H1 (cell line): ENCODE measurements around the gene OPHN1. TPM values are rescaled to one million over a fixed set of nuclear protein-coding genes. Genes with fewer than 3 reads are reported as not detected.
A peak's percentile ranks its signal among the peaks of the same experiment; 100 is the strongest.

ENCODE experiments used
- CTCF ChIA-PET: fragments of 300-600 bp; sonication (Branson Sonifier 250); formaldehyde crosslinking; loops from one replicate; lab custom pipeline; 2021; ENCODE audit not compliant: partially characterized antibody; lab: Charles Lee
- POLR2A ChIA-PET: fragments of 300-600 bp; sonication (Branson Sonifier 250); formaldehyde crosslinking; loops from one replicate; lab custom pipeline; 2021; ENCODE audit warnings: inconsistent platforms; ENCODE audit not compliant: partially characterized antibody; lab: Charles Lee
- DNase-seq, 2 experiments: peaks; one replicate each; pipeline versions ENCODE4 v3.0.0 to v3.0.0-alpha.2; 2010 to 2022; ENCODE audit warnings: low spot score in 2 of 2, low read depth in 1 of 2, mixed read lengths in 1 of 2
- FAIRE-seq: peaks from 2 replicates; lab custom pipeline; 2011; peaks lifted over from hg19 to GRCh38; lab: Jason Lieb, UNC
- H2AFZ ChIP-seq: 2 replicates; pipeline ENCODE4 v1.8.1; 2012; ENCODE audit warnings: low read length, inconsistent platforms
- H2AK5ac ChIP-seq: 2 replicates; pipeline ENCODE4 v1.6.1; 2013; ENCODE audit warnings: low read depth, low read length
- H2BK120ac ChIP-seq: replicated peaks from 2 replicates; pipeline ENCODE3; 2013; ENCODE audit warnings: low read depth, low read length, inconsistent platforms
- H2BK12ac ChIP-seq: 2 replicates; pipeline ENCODE4 v1.6.1; 2013; ENCODE audit warnings: low read depth, low read length
- H2BK15ac ChIP-seq: 2 replicates; pipeline ENCODE4 v1.6.1; 2013; ENCODE audit warnings: low read length
- H2BK20ac ChIP-seq: 2 replicates; pipeline ENCODE4 v1.6.1; 2013; ENCODE audit warnings: low read length
- H2BK5ac ChIP-seq: 2 replicates; pipeline ENCODE4 v1.6.1; 2013; ENCODE audit warnings: low read depth, low read length
- H3K14ac ChIP-seq: 2 replicates; pipeline ENCODE4 v1.6.1; 2013; ENCODE audit warnings: inconsistent platforms; ENCODE audit not compliant: insufficient read length
- H3K18ac ChIP-seq: 2 replicates; pipeline ENCODE4 v1.6.1; 2013; ENCODE audit warnings: low read length; ENCODE audit errors: extremely low read depth
- H3K23ac ChIP-seq: 2 replicates; pipeline ENCODE4 v1.6.1; 2013; ENCODE audit warnings: inconsistent platforms; ENCODE audit not compliant: insufficient read length
- H3K23me2 ChIP-seq: 2 replicates; pipeline ENCODE4 v1.6.1; 2013; ENCODE audit warnings: low read depth, low read length
- H3K27ac ChIP-seq: 2 replicates; pipeline ENCODE4 v1.6.1; 2011; ENCODE audit warnings: low read depth, low read length, inconsistent platforms
- H3K27me3 ChIP-seq, 4 experiments: replicated peaks in 1 of 4; 1 replicate in 1 of 4; 2 replicates in 3 of 4; pipeline versions ENCODE4 v1.6.1 to v1.8.1; 2011 to 2013; ENCODE audit warnings: low read length in 3 of 4, mild to moderate bottlenecking in 3 of 4, inconsistent platforms in 2 of 4, mixed read lengths in 2 of 4, moderate library complexity in 1 of 4; ENCODE audit not compliant: control insufficient read depth in 3 of 4, insufficient read depth in 3 of 4; ENCODE audit errors: extremely low read depth in 1 of 4
- H3K36me3 ChIP-seq, 4 experiments: 2 replicates each; pipeline versions ENCODE4 v1.6.1 to v1.8.1; 2011 to 2013; ENCODE audit warnings: mild to moderate bottlenecking in 4 of 4, low read length in 3 of 4, moderate library complexity in 2 of 4, control low read depth in 1 of 4, inconsistent platforms in 1 of 4; ENCODE audit not compliant: insufficient read depth in 4 of 4, control insufficient read depth in 2 of 4
- H3K4ac ChIP-seq: replicated peaks from 2 replicates; pipeline ENCODE3; 2013; ENCODE audit warnings: low read length, low read depth, mixed read lengths, inconsistent platforms; ENCODE audit not compliant: insufficient read length
- H3K4me1 ChIP-seq, 4 experiments: replicated peaks in 1 of 4; 1 replicate in 1 of 4; 2 replicates in 3 of 4; pipeline versions ENCODE4 v1.6.1 to v1.8.1; 2011 to 2013; ENCODE audit warnings: low read length in 3 of 4, inconsistent platforms in 2 of 4, mixed read lengths in 1 of 4; ENCODE audit not compliant: insufficient read depth in 4 of 4, control insufficient read depth in 3 of 4
- H3K4me2 ChIP-seq, 2 experiments: 2 replicates each; pipeline versions ENCODE4 v1.6.1 to v1.8.1; 2011 to 2013; ENCODE audit warnings: low read depth in 2 of 2, low read length in 2 of 2, control low read depth in 1 of 2, inconsistent platforms in 1 of 2, mild to moderate bottlenecking in 1 of 2; ENCODE audit not compliant: insufficient read depth in 1 of 2
- H3K4me3 ChIP-seq, 4 experiments: fragments of 200-600, 300-600 bp in 1 of 4; sonication (generic), shearing (Covaris generic), sonication (Bioruptor Twin) in 1 of 4; 2 replicates each; pipeline versions ENCODE4 v1.5.1 to v1.8.1; 2011 to 2016; ENCODE audit warnings: low read length in 4 of 4, low read depth in 3 of 4, control low read depth in 2 of 4, inconsistent platforms in 2 of 4, mild to moderate bottlenecking in 2 of 4, mixed read lengths in 1 of 4, moderate library complexity in 1 of 4; ENCODE audit not compliant: insufficient read depth in 2 of 4; ENCODE audit errors: extremely low read depth in 1 of 4
- H3K56ac ChIP-seq: replicated peaks from 2 replicates; pipeline ENCODE3; 2013; ENCODE audit warnings: low read depth, mild to moderate bottlenecking, mixed read lengths, low read length, inconsistent platforms; ENCODE audit not compliant: insufficient read length
- H3K79me1 ChIP-seq: 2 replicates; pipeline ENCODE4 v1.6.1; 2013; ENCODE audit warnings: low read depth, low read length, control low read depth
- H3K79me2 ChIP-seq, 2 experiments: 2 replicates each; pipeline versions ENCODE4 v1.6.1 to v1.8.1; 2012 to 2013; ENCODE audit warnings: low read length in 2 of 2, mild to moderate bottlenecking in 2 of 2, inconsistent platforms in 1 of 2; ENCODE audit not compliant: insufficient read depth in 2 of 2, control insufficient read depth in 1 of 2
- H3K9ac ChIP-seq, 4 experiments: replicated peaks in 1 of 4; 1 replicate in 1 of 4; 2 replicates in 3 of 4; pipeline versions ENCODE4 v1.6.1 to v1.8.1; 2011 to 2013; ENCODE audit warnings: low read depth in 3 of 4, low read length in 3 of 4, control low read depth in 2 of 4, mild to moderate bottlenecking in 2 of 4, moderate library complexity in 2 of 4, inconsistent platforms in 1 of 4; ENCODE audit errors: extremely low read depth in 1 of 4
- H3K9me3 ChIP-seq, 2 experiments: 2 replicates each; pipeline versions ENCODE4 v1.6.1 to v1.8.1; 2012 to 2013; ENCODE audit warnings: mild to moderate bottlenecking in 2 of 2, moderate library complexity in 2 of 2, control low read depth in 1 of 2, inconsistent platforms in 1 of 2, low read depth in 1 of 2, low read length in 1 of 2, mixed read lengths in 1 of 2; ENCODE audit not compliant: insufficient read depth in 2 of 2
- H4K20me1 ChIP-seq, 2 experiments: replicated peaks in 1 of 2; 2 replicates each; pipeline versions ENCODE3 to v1.8.1; 2011 to 2013; ENCODE audit warnings: inconsistent platforms in 2 of 2, low read length in 2 of 2, mild to moderate bottlenecking in 1 of 2; ENCODE audit not compliant: insufficient read depth in 2 of 2, control insufficient read depth in 1 of 2
- H4K5ac ChIP-seq: 2 replicates; pipeline ENCODE4 v1.6.1; 2013; ENCODE audit warnings: low read length, low read depth, mixed read lengths, inconsistent platforms; ENCODE audit not compliant: insufficient read length
- H4K8ac ChIP-seq: 2 replicates; pipeline ENCODE4 v1.8.0; 2013; ENCODE audit warnings: mild to moderate bottlenecking, moderate library complexity, low read length, inconsistent platforms; ENCODE audit not compliant: insufficient read depth; ENCODE audit errors: extremely low read depth
- H4K91ac ChIP-seq: replicated peaks from 2 replicates; pipeline ENCODE3; 2013; ENCODE audit warnings: low read length, mixed read lengths, inconsistent platforms; ENCODE audit not compliant: insufficient read length
- NANOG ChIP-seq: IDR thresholded peaks from 2 replicates; pipeline ENCODE4 v1.6.1; 2011; ENCODE audit warnings: low read length, low read depth, mild to moderate bottlenecking, inconsistent platforms; ENCODE audit not compliant: insufficient read depth, poor library complexity, severe bottlenecking
- SAP30 ChIP-seq: fragments of 300-600 bp; sonication (generic); IDR thresholded peaks from 2 replicates; pipeline ENCODE4 v1.7.1; 2012; ENCODE audit warnings: low read length, moderate library complexity, mild to moderate bottlenecking, inconsistent platforms; ENCODE audit not compliant: insufficient read depth, insufficient replicate concordance
- WGBS, 2 experiments: shearing (Covaris generic) in 1 of 2; methylation state at CpG; one replicate each; pipeline versions ENCODE4 v1.1.6 to v1.1.7; 2013 to 2015; ENCODE audit warnings: low lambda C conversion rate in 2 of 2, mixed read lengths in 2 of 2, inconsistent platforms in 1 of 2, low coverage in 1 of 2, missing lambda C conversion rate in 1 of 2; ENCODE audit not compliant: insufficient replicate concordance in 2 of 2, insufficient coverage in 1 of 2, insufficient read length in 1 of 2; ENCODE audit errors: extremely low coverage in 1 of 2, missing lambda C conversion rate in 1 of 2; 5-methylcytosine and 5-hydroxymethylcytosine counted together
- polyA plus RNA-seq, 7 experiments: library from polyadenylated mRNA; depleted of rRNA in 3 of 7; stranded (reverse) in 5 of 7; unstranded in 2 of 7; fragments of >200 nt in 5 of 7; fragments of 200-250 nt in 2 of 7; gene quantifications; 1 replicate in 5 of 7; 2 replicates in 1 of 7; 4 replicates in 1 of 7; pipeline versions ENCODE4 v1.2.1 to v1.2.3, GENCODE V29; 2011 to 2013; ENCODE audit warnings: missing spikeins in 2 of 7, mixed read lengths in 2 of 7
- total RNA-seq: library from RNA; stranded (reverse); fragmentation: NEBNext Ultra II Directional; extraction: Animal tissue kit (Norgen Biotek cat#: 25700); gene quantifications from 2 replicates; pipeline ENCODE4 v1.2.1, GENCODE V29; 2021

The OPHN1 gene
- total and polyA plus RNA-seq, 2 of the 8 experiments (the other 6 are each of a cell fraction or from before 2014, with no cell fraction given): 1.2 to 3.5 TPM

DNA sequence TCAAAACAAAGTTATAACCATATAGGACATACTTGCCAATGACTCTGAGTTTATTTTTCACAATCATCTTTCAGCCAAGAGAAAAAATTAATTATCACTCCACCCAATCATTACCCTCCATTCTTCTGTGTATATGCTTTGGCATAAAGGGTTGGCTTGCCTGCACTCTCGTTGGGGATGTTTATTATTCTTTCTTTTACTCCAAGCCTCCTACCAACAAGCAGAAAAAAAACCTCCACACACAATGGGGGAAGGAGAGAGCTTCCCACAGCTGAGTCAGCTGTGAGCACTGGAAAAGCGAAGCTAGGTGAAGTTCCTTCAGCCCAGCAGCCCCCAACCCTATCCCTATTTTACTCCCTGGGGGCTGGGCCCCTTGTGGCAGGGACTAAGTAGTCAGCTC is 1.5 kb downstream of the OPHN1 start:
- H3K4me2 ChIP-seq: peak overlapping the region in 1 of 2 experiments; percentile 86; a peak in 1 of 4 replicates
- TF ChIP-seq NANOG (no peak), SAP30 (no peak)
- POLR2A ChIA-PET: no interaction called here

More for the DNA sequence above, 1.5 kb downstream of the OPHN1 start:
- Histone ChIP-seq H2BK12ac (no peak overlapping the region), H3K18ac (no peak overlapping the region), H2BK120ac (no peak overlapping the region), H4K91ac (no peak overlapping the region), H3K9ac (no peak overlapping the region), H3K4me1 (peaks cover 0 to 2% (median 0%) of the 10 kb centered on the region in 4 experiments; a peak in 2 of 7 replicates), H3K4me3 (peak overlapping the region in 2 of 4 experiments; percentile 69 to 77; a peak in 1 of 8 replicates), H3K23ac (no peak overlapping the region), H2AFZ (no peak overlapping the region), H3K36me3 (no peaks in the 10 kb centered on the region), H3K14ac (no peak overlapping the region), H3K79me1 (no peaks in the 10 kb centered on the region), H2AK5ac (no peak overlapping the region), H4K20me1 (no peaks in the 10 kb centered on the region), H3K27ac (no peak overlapping the region), H2BK20ac (no peak overlapping the region), H3K27me3 (no peaks in the 10 kb centered on the region), H3K56ac (no peak overlapping the region), H3K23me2 (peaks cover 6% of the 10 kb centered on the region; the same call in 1 of the 2 replicates), H2BK15ac (no peak overlapping the region), H3K9me3 (no peaks in the 10 kb centered on the region), H3K4ac (no peak overlapping the region), H2BK5ac (no peak overlapping the region), H4K5ac (no peak overlapping the region), H4K8ac (no peak overlapping the region), H3K79me2 (no peaks in the 10 kb centered on the region)
- FAIRE-seq: no peak
- no peak for DNase-seq
- 91% methylated on average over 1 of the region's 2 CpGs; no CpG with 5 or more reads in 1 of the 2 experiments for WGBS, 2 experiments
- CTCF ChIA-PET: interaction anchor here (1.6 kb wide), 1 partner anchor 11 kb away, joined by 5 read pairs; no protein-coding TSS in a partner anchor
